LoVo (cell line): ENCODE data around the gene RAI1.

Experiments used
- DNase-seq: peaks from one replicate; pipeline ENCODE4 v3.0.0-alpha.2; 2016; ENCODE audit warnings: low spot score

RAI1 gene

GRCh38 chr17:17830740-17831207 is 149.5 kb downstream of the RAI1 start:
- no peak for DNase-seq

- DNase-seq: no peak
Observed at GRCh38 chr17:17831208-17832031, 150.2 kb downstream of the RAI1 start.

- DNase-seq: no peak
Observed at GRCh38 chr17:17832032-17832363, 150.7 kb downstream of the RAI1 start.

GRCh38 chr17:17833658-17834357 is 152.6 kb downstream of the RAI1 start:
- no peak for DNase-seq

- no peak for DNase-seq
Observed at GRCh38 chr17:17834974-17835373, 153.7 kb downstream of the RAI1 start.

DNA sequence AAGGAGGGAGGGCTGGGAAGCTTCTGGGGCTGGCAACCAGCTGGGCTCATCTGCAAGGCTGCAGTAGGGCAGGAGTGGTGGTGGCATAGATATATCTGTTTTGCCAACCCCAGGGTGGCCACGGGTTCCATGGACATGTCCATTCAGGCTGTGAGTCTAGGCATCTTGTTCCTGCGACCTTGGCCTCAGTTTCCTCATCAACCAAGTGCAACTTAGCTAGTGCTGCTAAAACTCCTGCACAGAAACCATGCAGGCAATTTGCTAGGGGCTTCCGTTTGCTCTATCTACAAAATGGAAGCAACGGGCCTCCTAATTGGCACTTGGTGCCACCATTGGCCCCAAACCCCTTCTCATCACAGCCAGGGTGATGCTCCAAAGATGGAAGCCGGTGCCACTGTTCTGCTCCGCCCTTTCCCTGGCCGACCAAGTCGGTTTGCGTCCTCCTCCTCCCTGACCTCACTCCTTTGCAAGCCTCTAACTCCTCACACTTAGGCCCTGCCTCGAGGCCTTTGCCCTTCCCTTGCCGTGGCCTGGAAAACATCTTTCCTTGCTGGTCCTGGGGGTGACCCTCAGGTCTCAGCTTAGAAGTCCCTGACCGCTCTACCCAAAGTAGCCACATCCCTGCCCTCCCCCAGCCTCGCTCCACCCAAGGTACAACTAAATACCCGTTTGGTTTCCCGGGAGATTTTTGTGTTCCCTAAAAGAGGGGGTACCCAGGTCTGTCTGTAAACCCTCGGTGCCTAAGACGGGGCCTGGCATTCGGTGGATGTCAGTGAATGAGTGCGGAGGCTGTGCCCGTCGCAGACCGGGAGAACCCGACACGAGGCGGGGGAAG is 154.4 kb downstream of the RAI1 start:
- no peak for DNase-seq

DNA sequence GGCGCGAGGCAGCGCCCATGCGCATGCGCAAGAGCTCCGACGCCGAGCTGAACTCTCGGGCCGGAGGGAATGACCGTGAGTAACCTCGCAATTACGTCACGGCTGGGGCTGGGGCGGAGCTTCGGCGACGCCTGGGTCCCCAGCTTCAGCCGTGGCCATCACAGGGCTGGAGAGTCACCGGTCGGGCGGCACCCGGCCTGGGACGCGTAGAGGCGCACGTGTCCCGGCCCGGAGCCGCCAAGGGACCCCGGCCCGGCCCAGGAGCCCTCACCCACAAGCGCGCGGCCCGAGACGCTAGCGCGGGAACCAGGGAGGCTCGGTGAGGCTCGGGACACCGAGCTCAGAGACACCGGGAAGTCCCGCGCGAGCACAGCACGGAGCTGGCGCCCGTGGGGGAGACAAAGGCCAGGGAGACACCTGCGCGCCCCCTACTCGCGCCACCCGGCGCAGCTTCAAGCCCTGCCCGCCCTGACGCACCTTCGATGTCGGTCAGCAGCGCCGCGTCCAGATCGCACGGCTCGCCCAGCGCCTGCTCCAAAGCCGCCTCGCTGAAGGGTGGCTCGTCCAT is 155.1 kb downstream of the RAI1 start:
- peak; percentile 96 for DNase-seq

DNA sequence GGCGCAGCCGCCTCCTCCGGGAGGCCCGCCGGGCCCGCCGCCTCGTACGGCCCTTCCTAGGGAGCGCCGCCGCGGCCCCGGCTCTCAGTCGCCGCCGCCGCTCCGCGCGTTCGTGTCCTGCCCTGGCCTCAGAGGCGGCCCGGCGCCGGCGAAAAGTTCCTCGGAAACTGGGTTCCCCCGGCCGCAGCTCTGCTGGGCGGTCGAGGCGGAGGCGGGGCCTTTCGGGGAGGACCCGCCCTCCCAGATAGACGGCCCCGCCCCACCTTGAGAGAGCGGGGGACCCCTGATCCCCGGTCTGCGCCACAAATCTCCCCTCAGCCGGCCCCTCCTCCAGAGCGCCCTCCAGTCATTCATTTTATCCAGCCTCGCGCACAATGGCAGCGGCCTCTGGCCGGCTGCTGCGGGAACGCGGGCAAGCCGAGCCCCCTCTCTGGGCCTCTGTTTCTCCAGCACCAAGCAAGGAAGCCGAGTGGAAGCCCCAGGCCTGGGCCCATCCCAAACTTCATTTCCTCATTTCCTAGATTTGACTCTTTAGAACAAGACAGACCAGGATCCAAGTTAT is 155.6 kb downstream of the RAI1 start, which contains the start of gene SREBF1:
Gene SREBF1, minus strand, starts transcription at position 169 of the 562 bp plus-strand sequence. CDS start 169 bp downstream, outside the sequence.
- DNase-seq: peak; percentile 56

- peak; percentile 26 for DNase-seq
Observed at GRCh38 chr17:17837380-17837821, 156.1 kb downstream of the RAI1 start.

DNA sequence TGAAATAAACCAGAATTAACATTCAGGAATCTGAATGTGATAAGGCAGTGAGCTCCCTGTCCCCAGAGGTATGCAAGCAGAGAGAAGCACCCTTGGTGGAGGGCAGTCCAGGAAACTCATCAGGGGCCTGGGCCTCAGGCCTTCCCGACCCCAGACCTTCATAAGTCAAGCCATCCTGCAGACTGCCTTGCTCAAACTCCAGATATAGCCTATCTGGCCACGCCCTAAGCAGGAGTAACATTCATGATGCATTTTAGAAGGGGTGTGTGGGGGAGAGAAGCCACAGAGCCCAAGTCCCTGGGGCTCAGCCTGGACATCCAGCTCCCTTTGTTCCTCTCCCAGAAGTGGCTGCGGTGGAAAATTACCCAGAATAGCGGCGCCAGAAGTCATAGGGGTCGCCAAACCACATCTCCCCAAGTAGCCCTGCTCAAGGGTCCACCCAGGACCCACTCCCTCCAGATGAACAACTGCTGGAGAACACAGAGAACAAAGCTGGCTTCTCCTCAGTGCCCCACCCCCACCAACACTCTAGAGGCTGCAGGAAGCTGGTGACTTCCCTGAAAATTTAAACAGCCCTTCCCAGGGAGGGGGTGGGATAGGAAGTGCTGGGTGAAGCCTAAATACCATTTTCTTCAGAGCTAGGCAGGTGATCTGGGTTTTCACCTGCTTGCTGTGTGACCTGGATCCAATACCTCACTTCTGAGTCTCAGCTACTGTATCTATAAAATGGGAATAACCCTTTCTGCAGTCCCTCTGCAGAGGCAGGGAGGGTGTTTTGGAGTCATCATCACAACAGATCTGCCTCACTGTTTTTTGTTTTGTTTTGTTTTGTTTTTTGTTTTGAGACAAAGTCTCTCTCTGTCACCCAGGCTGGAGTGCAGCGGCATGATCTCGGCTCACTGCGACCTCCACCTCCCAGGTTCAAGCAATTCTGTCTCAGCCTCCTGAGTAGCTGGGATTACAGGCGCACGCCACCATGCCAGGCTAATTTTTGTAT is 157.0 kb downstream of the RAI1 start:
- peak; percentile 42 for DNase-seq

- peak; percentile 94 for DNase-seq
Observed at GRCh38 chr17:17839791-17840707, 158.8 kb downstream of the RAI1 start.

DNA sequence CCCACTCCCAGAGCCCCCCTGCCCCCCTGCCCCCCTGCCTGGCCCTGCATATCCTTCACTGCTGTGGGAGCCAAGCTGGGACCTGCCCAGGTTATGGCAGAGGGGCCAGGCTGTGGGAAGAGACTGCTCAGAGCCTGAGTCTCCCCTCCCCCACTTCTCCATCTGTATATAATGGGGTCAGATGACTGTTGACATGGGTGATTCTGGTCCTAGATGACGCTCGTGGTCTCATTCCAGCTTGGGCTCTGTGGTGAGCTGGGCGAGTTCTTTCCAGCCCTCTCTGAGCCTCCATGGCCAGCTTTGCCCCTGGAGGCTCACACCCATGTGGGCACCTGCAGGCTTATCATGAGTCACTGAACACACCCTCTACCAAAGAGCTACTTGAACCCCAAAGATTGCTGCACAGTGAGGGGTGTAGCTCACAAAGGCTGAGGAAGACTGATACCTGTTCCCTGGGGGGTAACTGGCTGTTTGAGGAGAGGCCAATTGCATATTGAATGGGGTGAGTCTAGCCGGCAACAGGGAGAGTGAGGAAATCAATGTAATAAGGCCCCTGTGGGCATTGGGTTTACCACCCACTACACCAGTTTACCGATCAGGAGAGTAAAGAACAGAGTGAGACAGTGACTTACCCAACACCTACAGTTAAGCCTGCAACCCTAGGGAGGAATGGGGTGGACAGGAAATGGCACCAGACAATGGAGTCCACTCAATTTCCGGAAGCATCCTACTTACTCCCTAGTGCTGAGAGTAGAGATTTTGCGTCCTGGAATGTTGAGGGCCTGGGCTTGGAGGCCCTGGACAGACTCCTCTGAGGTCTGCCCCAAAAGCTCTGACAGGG is 159.7 kb downstream of the RAI1 start:
- DNase-seq: peak; percentile 30

- no peak for DNase-seq
Observed at GRCh38 chr17:17841601-17842025, 160.4 kb downstream of the RAI1 start.

DNA sequence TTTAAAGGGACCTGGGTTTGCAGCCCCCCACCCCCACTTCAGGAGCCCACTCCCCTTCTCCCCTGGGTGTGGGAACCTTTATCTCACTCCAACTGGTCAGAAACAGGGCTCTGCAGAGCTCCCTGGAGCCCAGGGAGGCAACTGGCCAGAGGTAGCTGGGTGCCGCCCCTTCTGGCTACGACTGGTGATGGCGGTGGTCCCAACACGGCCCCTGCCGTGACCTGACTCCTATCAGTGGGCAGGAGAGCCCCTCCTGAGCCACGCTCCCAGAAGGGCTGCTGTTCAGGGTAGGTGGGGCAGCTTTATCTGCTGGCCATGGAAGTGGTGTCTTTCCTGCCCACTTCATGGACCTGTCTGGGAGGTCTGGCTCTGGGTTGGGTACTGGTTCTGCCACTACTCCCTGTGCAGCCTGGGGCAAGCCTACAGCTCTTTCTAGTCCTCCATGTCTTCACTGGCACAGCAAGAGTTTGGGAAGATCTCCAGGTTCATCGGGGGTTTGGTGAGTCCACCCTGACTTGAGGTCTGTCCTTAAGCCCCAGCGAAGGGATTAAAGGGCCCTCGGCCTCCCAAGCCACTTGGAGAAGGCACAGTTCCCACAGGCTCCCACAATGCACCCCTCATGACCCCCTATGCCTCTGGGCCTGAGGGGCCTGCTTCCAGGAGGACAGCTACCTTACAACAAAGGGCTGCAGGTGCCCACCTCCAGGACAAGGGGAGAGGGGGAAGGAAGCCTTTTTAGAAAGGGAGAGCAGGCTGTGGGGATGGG is 161.0 kb downstream of the RAI1 start:
- no peak for DNase-seq

GRCh38 chr17:17843096-17843495 is 161.8 kb downstream of the RAI1 start:
- no peak for DNase-seq

- DNase-seq: no peak
Observed at GRCh38 chr17:17844079-17844478, 162.8 kb downstream of the RAI1 start.

GRCh38 chr17:17844500-17844899 is 163.2 kb downstream of the RAI1 start:
- no peak for DNase-seq
